Trophoblast cell (in vitro differentiated cells and primary cell): ENCODE measurements around the gene HS2ST1.
A peak's percentile ranks its signal among the peaks of the same experiment; 100 is the strongest.

Source experiments
- DNase-seq, 2 donors: peaks; one replicate each; pipeline ENCODE4 v3.0.0-alpha.2; 2016
- H2AFZ ChIP-seq: 2 replicates; pipeline ENCODE4 v1.6.1; 2013; ENCODE audit warnings: low read length, moderate library complexity, mild to moderate bottlenecking; ENCODE audit not compliant: insufficient read depth, poor library complexity
- H2AK5ac ChIP-seq: 2 replicates; pipeline ENCODE4 v1.6.1; 2013; ENCODE audit warnings: mild to moderate bottlenecking, low read length
- H2BK120ac ChIP-seq: 2 replicates; pipeline ENCODE4 v1.6.1; 2013; ENCODE audit warnings: low read length, mild to moderate bottlenecking, moderate library complexity; ENCODE audit not compliant: insufficient read depth, poor library complexity
- H2BK12ac ChIP-seq: 2 replicates; pipeline ENCODE4 v1.6.1; 2013; ENCODE audit warnings: mild to moderate bottlenecking, low read length, moderate library complexity
- H2BK5ac ChIP-seq: 2 replicates; pipeline ENCODE4 v1.6.1; 2013; ENCODE audit warnings: low read length, low read depth, moderate library complexity, mild to moderate bottlenecking; ENCODE audit not compliant: poor library complexity
- H3K14ac ChIP-seq: 2 replicates; pipeline ENCODE4 v1.6.1; 2013; ENCODE audit warnings: mild to moderate bottlenecking, low read length
- H3K18ac ChIP-seq: 2 replicates; pipeline ENCODE4 v1.6.1; 2013; ENCODE audit warnings: mild to moderate bottlenecking, low read length
- H3K23ac ChIP-seq: 2 replicates; pipeline ENCODE4 v1.6.1; 2013; ENCODE audit warnings: low read length
- H3K27ac ChIP-seq: 2 replicates; pipeline ENCODE4 v1.5.1; 2013; ENCODE audit warnings: low read depth, mild to moderate bottlenecking, inconsistent platforms, low read length, moderate library complexity
- H3K27me3 ChIP-seq: 2 replicates; pipeline ENCODE4 v1.6.1; 2013; ENCODE audit warnings: inconsistent platforms, mild to moderate bottlenecking, low read length, moderate library complexity; ENCODE audit not compliant: insufficient read depth
- H3K36me3 ChIP-seq, 2 experiments: 1 replicate in 1 of 2; 2 replicates in 1 of 2; pipeline ENCODE4 v1.6.1; 2013; ENCODE audit warnings: low read length in 2 of 2, mild to moderate bottlenecking in 2 of 2, moderate library complexity in 1 of 2; ENCODE audit not compliant: insufficient read depth in 2 of 2, control insufficient read depth in 1 of 2
- H3K4ac ChIP-seq: 2 replicates; pipeline ENCODE4 v1.6.1; 2013; ENCODE audit warnings: low read depth, mild to moderate bottlenecking, low read length, moderate library complexity
- H3K4me1 ChIP-seq, 2 experiments: 1 replicate in 1 of 2; 2 replicates in 1 of 2; pipeline ENCODE4 v1.6.1; 2013; ENCODE audit warnings: low read length in 2 of 2, mild to moderate bottlenecking in 2 of 2, moderate library complexity in 1 of 2; ENCODE audit not compliant: insufficient read depth in 2 of 2, control insufficient read depth in 1 of 2
- H3K4me2 ChIP-seq: 2 replicates; pipeline ENCODE4 v1.6.1; 2013; ENCODE audit warnings: inconsistent platforms, mild to moderate bottlenecking, low read length, moderate library complexity
- H3K4me3 ChIP-seq: 2 replicates; pipeline ENCODE4 v1.5.1; 2013; ENCODE audit warnings: mild to moderate bottlenecking, low read depth, low read length, inconsistent platforms
- H3K79me1 ChIP-seq: one replicate; pipeline ENCODE4 v1.6.1; 2013; ENCODE audit warnings: low read length
- H3K79me2 ChIP-seq: 2 replicates; pipeline ENCODE4 v1.6.1; 2013; ENCODE audit warnings: low read length, mild to moderate bottlenecking; ENCODE audit not compliant: control insufficient read depth, insufficient read depth, poor library complexity
- H3K9ac ChIP-seq: 2 replicates; pipeline ENCODE4 v1.6.1; 2013; ENCODE audit warnings: mild to moderate bottlenecking, low read length
- H3K9me3 ChIP-seq: 2 replicates; pipeline ENCODE4 v1.6.1; 2013; ENCODE audit warnings: low read depth, mild to moderate bottlenecking, control low read depth, inconsistent platforms, low read length; ENCODE audit not compliant: insufficient read depth
- H4K12ac ChIP-seq: 2 replicates; pipeline ENCODE4 v1.6.1; 2013; ENCODE audit warnings: low read depth, mild to moderate bottlenecking, low read length, moderate library complexity
- H4K8ac ChIP-seq: 2 replicates; pipeline ENCODE4 v1.6.1; 2013; ENCODE audit warnings: low read depth, mild to moderate bottlenecking, low read length, moderate library complexity
- H4K91ac ChIP-seq: one replicate; pipeline ENCODE4 v1.6.1; 2013; ENCODE audit warnings: low read depth, mild to moderate bottlenecking, low read length, moderate library complexity
- WGBS: extraction: QIAGEN DNeasy Blood & Tissue Kit; methylation state at CpG from one replicate; pipeline ENCODE4 v1.1.7; 2013; ENCODE audit warnings: missing lambda C conversion rate; ENCODE audit not compliant: insufficient read length, insufficient coverage; ENCODE audit errors: extremely low coverage; 5-methylcytosine and 5-hydroxymethylcytosine counted together

Gene HS2ST1

DNA sequence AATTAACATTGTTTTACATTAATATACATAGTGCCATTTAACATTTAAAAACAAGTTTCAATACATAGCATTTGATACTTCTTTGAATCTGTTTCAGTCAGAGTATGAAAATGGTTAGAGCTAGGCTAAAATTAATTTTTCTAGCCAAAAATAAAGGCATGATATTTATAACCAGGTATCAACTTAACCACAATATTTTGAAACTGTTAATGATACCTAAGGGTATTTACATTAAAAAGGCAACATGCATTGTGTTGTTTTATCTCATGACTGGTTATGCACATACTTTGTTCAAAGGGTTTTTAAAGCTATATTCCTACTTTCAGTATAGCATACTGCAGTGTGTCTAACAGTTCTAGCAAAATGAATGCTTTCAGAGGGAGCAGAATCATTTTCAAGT, 130.0 kb downstream of the HS2ST1 start:
- Histone ChIP-seq H3K4me2 (no peak overlapping the region), H4K8ac (no peak overlapping the region), H3K9ac (no peak overlapping the region), H3K27me3 (no peaks in the 10 kb centered on the region), H4K12ac (no peak overlapping the region), H3K36me3 (no peaks in the 10 kb centered on the region), H3K79me1 (no peaks in the 10 kb centered on the region), H2BK12ac (no peak overlapping the region), H3K9me3 (no peaks in the 10 kb centered on the region), H3K18ac (no peak overlapping the region), H3K23ac (no peak overlapping the region), H2AK5ac (no peak overlapping the region), H4K91ac (no peak overlapping the region), H3K4me1 (no peaks in the 10 kb centered on the region), H3K27ac (no peak overlapping the region), H3K4me3 (no peak overlapping the region), H3K79me2 (no peaks in the 10 kb centered on the region), H3K14ac (no peak overlapping the region), H3K4ac (no peak overlapping the region), H2BK5ac (no peak overlapping the region), H2BK120ac (no peak overlapping the region), H2AFZ (no peak overlapping the region)
- no peak for DNase-seq

DNA sequence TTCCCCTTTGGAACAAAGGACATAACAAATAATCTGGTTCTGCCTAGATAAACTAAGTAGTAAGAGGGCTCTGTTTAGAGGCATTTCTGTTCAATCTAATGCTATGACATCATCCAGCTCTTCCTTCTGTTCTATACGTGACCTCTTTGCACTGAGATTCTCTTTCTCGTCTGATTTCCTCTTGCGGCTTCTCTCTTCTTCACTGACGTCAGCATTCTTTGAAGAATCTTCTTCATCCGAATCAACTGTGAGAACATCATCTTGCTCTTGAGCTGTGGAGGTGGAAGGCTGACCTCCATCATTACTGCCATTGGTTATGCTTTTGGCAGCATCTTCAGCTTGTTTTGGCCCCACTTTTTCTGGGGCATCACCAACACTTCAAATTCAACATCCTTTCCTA, 130.4 kb downstream of the HS2ST1 start:
- Histone ChIP-seq H3K18ac (no peak overlapping the region), H3K9ac (no peak overlapping the region), H4K8ac (no peak overlapping the region), H3K4me2 (no peak overlapping the region), H3K79me2 (no peaks in the 10 kb centered on the region), H4K12ac (no peak overlapping the region), H4K91ac (no peak overlapping the region), H3K36me3 (no peaks in the 10 kb centered on the region), H3K4me3 (no peak overlapping the region), H2BK12ac (no peak overlapping the region), H3K27ac (no peak overlapping the region), H3K4ac (no peak overlapping the region), H3K4me1 (no peaks in the 10 kb centered on the region), H3K23ac (no peak overlapping the region), H3K79me1 (no peaks in the 10 kb centered on the region), H3K27me3 (no peaks in the 10 kb centered on the region), H2BK5ac (no peak overlapping the region), H2AFZ (no peak overlapping the region), H2AK5ac (no peak overlapping the region), H2BK120ac (no peak overlapping the region), H3K14ac (no peak overlapping the region), H3K9me3 (no peaks in the 10 kb centered on the region)
- no CpG with 5 or more reads among the region's 5 CpGs for WGBS
- DNase-seq, result no peak

GRCh38 chr1:87045761-87046304, 131.4 kb downstream of the HS2ST1 start:
- no peak overlapping the region for H4K91ac ChIP-seq
- H3K4me2 ChIP-seq, result no peak overlapping the region
- H3K79me2 ChIP-seq, result no peaks in the 10 kb centered on the region
- H2BK5ac ChIP-seq, result no peak overlapping the region
- no peaks in the 10 kb centered on the region for H3K36me3 ChIP-seq
- no peak for DNase-seq
- no peak overlapping the region for H2BK12ac ChIP-seq
- H2AK5ac ChIP-seq, result no peak overlapping the region
- no peak overlapping the region for H3K4me3 ChIP-seq
- H2BK120ac ChIP-seq, result no peak overlapping the region
- H4K8ac ChIP-seq, result no peak overlapping the region
- H3K14ac ChIP-seq, result no peak overlapping the region
- H3K79me1 ChIP-seq, result no peaks in the 10 kb centered on the region
- no peak overlapping the region for H3K18ac ChIP-seq
- H3K27me3 ChIP-seq, result no peaks in the 10 kb centered on the region
- no peak overlapping the region for H3K9ac ChIP-seq
- H3K23ac ChIP-seq, result no peak overlapping the region
- no peak overlapping the region for H4K12ac ChIP-seq
- no peaks in the 10 kb centered on the region for H3K4me1 ChIP-seq
- no peak overlapping the region for H2AFZ ChIP-seq
- WGBS, result no CpG with 5 or more reads among the region's 5 CpGs
- H3K27ac ChIP-seq, result no peak overlapping the region
- no peaks in the 10 kb centered on the region for H3K9me3 ChIP-seq
- H3K4ac ChIP-seq, result no peak overlapping the region

DNA sequence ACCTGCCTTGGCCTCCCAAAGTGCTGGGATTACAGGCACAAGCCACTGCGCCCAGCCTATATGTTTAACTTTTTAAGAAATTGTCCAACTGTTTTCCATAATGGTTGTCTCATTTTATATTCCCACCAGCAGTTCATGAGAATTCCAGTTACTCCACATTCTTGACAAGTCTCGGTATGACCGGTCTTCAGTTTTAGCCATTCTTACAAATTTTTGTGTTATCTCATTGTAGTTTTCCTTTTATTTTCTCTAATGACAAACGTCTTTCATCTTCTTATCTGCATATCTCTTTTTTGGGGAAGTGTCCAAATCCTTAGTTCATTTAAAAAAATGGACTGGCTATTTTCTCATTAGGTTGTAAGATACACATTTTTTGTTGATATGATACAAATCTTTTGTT, 132.5 kb downstream of the HS2ST1 start:
- Histone ChIP-seq H3K4me3 (no peak overlapping the region), H2BK120ac (no peak overlapping the region)

More for the DNA sequence above, 132.5 kb downstream of the HS2ST1 start:
- Histone ChIP-seq H3K14ac (no peak overlapping the region), H3K9me3 (no peaks in the 10 kb centered on the region), H3K9ac (no peak overlapping the region), H4K91ac (no peak overlapping the region), H4K12ac (no peak overlapping the region), H3K27ac (no peak overlapping the region), H3K23ac (no peak overlapping the region), H3K79me1 (no peaks in the 10 kb centered on the region), H3K4ac (no peak overlapping the region), H3K18ac (no peak overlapping the region), H2AFZ (no peak overlapping the region), H3K4me2 (no peak overlapping the region), H4K8ac (no peak overlapping the region), H2BK5ac (no peak overlapping the region), H2BK12ac (no peak overlapping the region), H3K36me3 (no peaks in the 10 kb centered on the region), H3K4me1 (no peaks in the 10 kb centered on the region), H2AK5ac (no peak overlapping the region), H3K27me3 (no peaks in the 10 kb centered on the region), H3K79me2 (no peaks in the 10 kb centered on the region)
- DNase-seq, result peak; percentile 28 to 94
- no CpG with 5 or more reads among the region's 4 CpGs for WGBS
